HG03175 (cell line): Measurements from ENCODE around the gene MBLAC1.

Source experiments
- ATAC-seq: cut with Tn5 transposase; IDR thresholded peaks from one replicate; pipeline ENCODE4 v1.9.1; 2021; ENCODE audit warnings: mild to moderate bottlenecking, moderate library complexity; ENCODE audit not compliant: unreplicated experiment

MBLAC1 gene

GRCh38 chr7:100152937-100153666 is 26.3 kb downstream of the MBLAC1 start:
- no peak for ATAC-seq

- ATAC-seq, result no peak
Measured at GRCh38 chr7:100153708-100154535, 27.2 kb downstream of the MBLAC1 start.

DNA sequence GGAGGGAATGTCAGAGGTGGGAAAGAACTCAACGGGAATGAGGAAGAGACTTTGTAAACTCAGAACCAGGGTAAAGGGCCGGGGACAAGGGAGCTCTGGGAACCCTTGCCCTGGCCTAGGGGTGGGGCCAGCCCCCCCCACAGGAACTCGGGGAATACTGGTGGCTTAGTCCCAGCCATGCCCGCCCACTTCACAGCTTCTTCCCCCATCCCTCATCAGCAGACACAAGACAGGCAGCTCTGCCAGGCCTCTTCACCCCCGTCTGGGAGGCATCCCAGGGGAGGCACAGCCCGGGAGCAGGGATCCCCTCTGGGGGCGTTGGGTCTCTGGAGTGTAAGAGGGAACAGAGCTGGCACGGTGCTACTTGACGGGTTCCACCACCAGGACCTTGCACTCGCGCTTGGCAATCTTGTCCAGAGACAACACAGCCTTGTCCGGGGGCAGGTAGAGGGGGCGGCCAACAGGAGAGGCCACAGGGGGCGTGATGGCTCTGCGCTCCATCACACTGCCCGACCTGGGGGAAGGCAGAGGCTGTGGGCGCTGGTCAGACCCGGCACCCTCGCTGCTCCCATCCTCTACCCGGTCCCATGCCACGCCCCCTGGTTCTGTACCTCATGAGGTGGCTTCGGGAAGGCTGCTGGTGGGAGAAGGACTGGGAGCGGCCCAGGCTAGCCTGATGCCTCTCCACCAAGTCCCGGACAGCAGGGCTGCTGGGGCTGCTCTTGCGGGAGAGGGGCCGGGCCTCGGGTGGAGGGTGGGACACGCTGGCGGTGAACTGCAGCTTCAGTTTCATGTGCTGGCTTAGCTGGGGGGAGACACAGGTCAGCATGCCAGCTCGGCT is 28.1 kb downstream of the MBLAC1 start:
- no peak for ATAC-seq

- no peak for ATAC-seq
Measured at GRCh38 chr7:100155553-100156317, 29.0 kb downstream of the MBLAC1 start.

GRCh38 chr7:100156331-100157068 is 29.7 kb downstream of the MBLAC1 start:
- ATAC-seq, result no peak

DNA sequence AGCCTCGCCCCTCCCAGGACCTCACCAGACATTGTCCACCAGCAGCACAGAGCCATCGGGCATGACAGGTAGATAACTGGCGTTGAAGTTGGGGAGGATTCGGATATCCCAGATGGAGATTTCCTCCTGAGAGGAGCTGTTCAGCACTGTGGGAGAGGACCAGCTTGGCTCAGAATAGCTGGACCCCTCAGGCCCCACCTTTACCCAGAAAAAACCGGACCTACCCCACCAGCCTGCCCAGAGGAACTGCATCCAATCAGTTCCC is 30.2 kb downstream of the MBLAC1 start:
- ATAC-seq, result no peak

DNA sequence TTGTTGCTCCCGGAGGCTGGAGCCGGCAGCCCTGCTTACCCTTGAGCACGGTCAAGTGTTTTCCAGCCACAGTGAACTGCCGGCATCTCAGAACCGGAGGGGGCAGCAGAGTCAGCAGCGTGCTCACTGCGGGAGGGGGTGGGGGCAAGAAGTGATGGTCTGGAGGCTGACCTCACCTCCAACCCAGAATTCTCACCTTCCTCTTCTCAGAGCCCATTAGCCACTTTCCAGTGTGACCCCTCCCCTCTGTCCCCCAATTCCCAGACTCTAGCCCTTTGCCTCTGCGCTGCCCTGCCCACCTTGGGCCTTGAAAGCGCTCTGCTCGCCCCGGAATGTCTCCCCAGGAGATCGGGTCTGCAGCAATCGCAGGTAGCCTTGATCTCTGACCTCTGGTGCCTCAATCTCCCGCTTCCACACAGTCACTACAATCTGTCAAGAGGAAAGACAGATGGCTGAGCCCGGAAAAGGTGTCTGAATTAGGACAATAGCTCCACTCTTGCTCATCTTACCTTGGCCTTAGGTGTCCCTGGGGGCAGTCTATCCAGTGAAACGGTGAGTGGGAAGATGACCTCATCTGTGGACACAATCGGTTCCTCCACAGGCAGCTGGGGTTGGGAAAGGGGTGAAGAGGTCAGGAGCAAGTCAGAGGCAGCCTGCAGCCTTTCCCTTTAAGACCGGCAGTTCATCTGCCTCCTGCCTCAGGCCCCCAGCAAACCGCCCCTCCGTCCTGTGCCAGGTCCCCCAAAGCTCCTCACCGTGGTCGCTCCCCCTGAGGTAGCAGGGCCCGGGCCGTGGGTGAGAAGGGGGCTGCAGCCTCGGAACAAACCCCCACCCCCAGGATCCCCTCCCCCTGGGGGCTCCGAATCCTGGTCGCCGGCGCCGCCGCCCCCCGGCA is 30.8 kb downstream of the MBLAC1 start:
- no peak for ATAC-seq

DNA sequence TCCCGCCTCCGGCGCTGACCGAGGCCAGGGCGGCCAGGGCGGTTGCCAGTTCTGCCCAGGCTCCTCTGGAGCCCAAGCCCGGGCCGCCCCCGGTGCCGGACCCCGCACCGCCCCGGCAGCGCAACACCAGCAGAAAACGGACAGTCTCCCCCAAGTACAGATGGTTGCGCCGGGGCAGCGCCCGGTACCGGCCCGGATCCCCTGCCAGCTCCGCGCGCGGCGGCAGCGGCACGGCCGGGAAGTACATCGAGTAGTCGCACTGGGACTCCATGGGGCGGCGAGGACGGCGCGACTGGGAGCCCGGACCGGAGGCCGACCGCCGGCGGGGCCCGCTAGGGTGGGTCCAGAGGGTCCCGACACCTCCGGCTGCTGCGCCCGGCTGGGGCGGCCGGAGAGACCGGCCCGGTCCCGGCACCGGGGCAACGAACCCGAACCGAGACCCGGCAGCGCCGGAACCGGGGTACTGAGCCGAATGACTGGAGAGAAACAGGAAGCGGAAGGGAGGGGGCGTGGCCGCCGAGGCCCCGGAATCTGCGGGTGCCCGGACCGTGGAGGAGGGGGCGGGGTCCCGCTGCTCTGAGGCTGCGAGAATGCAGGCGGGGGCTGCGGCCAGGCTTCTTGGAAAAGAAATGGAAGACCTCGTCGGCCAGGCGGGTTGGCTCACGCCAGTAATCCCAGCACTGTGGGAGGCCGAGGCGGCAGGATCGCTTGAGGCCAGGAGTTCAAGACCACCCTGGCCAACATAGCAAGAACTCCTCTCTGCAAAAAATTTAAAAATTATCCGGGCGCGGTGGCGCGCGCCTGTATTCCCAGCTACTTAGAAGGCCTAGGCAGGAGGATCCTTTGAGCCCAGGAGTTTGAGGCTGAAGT is 31.7 kb downstream of the MBLAC1 start, which contains the start of gene TRAPPC14:
Gene TRAPPC14 (minus strand): TSS at position 495 of the 870 bp plus-strand sequence. CDS start 224 bp downstream, at position 271.
- ATAC-seq, result peak; percentile 86

DNA sequence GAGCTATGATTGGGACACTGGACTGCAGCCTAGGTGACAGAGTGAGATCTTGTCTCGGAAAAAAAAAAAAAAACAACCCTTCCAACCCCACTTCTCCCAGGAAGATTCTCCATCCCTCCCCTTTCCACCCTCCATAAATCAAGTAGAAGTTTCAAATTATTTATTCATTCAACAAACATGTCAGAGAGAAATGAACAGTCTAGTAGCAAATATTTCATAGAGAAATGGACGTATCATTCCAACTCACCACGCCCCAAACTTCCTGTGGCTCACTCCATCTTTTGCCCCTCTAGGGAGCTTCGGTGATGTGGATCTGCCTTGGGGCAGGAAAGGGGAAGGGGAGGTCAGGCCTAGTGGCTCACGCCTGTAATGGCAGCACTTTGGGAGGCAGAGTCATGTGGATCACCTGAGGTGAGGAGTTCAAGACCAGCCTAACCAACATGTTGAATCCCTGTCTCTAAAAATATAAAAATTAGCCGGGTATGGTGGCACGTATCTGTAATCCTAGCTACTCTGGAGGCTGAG is 32.4 kb downstream of the MBLAC1 start:
- ATAC-seq, result no peak

DNA sequence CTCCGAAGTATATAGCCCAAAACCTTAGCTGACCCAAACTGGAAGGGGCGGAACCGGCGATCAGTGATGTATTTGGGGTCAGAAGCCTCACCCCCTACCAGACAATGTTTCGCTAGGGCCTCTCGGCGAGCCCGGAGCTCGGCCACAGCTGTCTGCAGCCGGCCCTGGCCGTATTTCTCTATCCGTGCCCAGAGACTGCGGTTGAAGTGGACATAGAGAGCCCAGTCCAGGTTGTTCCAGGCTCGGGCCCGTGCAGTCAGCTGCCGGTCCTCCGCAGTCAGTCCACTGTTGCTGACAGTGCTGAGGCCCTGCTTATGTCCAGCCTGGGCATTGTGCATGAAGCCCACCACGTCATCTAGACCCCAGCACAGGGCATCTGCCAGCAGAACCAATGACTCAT is 33.3 kb downstream of the MBLAC1 start:
- no peak for ATAC-seq

DNA sequence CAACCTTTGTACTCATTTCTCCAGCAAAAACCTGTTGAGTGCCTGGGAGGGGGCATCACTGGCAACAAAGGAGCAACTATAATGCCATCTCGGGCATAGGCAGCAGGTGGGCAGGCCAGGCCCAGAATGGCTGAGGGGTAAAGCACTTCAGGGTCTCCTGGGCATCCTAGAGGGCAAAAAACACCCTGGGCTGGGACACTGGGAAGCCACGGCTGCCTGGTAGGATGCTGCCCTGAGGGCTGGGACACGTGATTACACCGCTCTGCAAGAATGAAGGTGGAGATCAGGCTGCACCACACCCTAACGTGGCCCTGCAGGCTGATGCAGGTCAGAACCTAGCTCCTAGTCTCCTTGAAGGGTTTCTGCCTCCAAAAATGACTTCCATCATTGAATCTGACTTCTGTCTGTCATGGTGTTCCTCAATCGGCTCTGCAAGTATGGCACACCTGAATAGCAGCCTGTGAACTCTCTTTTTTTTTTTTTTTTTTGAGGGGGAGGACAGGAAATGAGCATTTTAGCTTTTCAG is 36.3 kb downstream of the MBLAC1 start:
- ATAC-seq, result no peak

GRCh38 chr7:100163871-100164270 is 37.1 kb downstream of the MBLAC1 start:
- ATAC-seq, result no peak

- ATAC-seq, result no peak
Measured at GRCh38 chr7:100166317-100166940, 39.7 kb downstream of the MBLAC1 start.

DNA sequence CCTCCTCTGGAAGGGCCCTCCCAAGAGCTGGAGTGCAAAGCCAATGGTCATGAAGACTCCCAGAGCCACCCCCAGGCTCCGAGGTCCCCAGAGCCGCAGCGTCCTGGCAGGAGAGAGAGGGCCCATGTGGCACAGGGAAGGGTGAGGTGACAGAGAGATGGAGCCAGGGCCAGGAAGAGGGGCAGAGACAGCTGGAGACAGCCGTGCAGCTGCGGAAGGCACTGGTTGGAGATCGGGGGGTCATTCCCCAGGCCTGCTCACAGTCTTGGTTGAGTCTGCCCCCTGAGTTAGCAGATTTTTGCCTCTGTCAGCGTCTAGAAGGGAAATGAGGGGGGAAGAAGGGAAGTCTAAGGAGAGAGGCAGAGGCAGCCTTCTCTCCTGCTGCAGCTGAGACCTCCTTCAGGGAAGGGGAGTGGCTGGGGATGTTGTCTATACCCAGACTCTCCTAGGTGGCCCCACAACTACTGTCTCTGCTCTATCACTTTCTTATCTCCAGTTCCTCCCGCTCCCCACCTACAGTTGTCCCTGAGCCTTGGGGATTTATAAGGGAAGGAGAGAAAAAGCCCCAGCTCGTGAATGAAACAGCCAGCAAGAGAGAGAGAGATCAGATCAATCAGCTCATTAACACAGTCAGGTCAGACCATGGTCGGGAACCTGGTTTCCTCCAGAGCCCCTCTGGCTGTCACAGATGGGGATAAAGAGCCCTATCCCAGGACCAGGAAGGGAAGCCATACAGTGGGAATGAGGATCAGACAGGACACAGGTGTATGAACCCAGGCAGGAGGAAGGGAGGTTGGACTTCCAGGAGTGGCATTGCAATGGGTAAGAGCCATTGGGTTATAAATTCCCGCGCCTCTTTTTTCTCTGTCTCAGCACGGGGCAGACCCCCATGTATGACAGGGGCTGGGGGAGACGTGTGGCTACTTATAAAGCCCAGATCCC is 40.5 kb downstream of the MBLAC1 start:
- ATAC-seq, result no peak

GRCh38 chr7:100167912-100168323 is 41.2 kb downstream of the MBLAC1 start:
- no peak for ATAC-seq
